Nasal cavity respiratory epithelium epithelial cell of viscerocranial mucosa (primary cell): Measurements from ENCODE around the gene JAG1. TPM values are rescaled to one million over a fixed set of nuclear protein-coding genes. Genes with fewer than 3 reads are reported as not detected.

ENCODE experiments used
- total RNA-seq: library from RNA; depleted of rRNA; stranded (reverse); fragments of >200 nt; gene quantifications from 2 replicates; pipeline ENCODE4 v1.2.3, GENCODE V29; 2014

The JAG1 gene
- 484 and 605 TPM in 2 replicates for total RNA-seq

DNA sequence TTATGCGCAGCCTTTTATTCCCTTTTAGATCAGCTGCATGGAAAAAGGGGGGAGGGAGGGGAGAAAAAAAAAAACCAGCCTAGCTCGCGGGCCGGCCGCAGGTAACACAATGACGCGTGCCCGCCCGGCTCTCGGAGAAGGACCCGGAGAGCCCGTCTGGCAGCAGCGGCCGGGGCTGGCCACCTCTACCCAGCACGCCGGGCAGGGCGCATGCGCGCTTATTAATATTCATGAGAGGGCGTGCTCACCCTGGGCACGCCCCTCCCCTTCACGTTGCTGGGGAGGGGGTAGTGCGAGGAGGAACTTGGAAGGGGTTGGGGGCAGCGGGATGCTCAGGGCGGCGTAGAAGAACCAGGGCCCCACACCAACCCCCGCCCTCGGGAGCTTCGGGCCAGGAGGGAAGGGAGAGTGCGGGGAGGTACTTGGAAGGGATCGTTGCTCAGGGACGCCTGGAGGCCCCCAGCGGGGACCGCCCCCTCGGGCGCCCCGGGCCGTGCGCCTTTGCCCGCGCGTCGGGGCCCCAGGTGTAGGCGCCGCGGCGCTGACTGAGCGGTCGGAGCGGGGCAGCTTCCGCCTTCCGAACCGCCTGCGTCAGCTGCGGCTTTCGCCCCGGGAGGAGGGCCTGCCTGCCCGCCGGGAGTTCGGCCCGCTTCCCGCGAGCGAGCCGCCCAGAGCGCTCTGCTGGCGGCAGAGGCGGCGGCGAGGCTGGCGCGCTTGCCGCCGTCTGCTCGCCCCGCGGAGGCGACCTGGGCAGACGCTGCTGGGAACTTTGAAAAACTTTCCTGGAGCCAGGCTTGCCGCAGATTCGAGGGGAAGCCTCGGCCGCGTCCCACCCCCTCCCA lies at the start of gene JAG1:
Gene JAG1 (minus strand): TSS at position 158 of the 842 bp plus-strand sequence. CDS start 469 bp downstream, outside the sequence.

Other genes with a start within 250 kb of the JAG1 start
- 8.5 and 22.3 TPM in 2 replicates for gene MKKS, start 239.8 kb downstream of the JAG1 start, total RNA-seq
- 6.8 and 12.2 TPM in 2 replicates for gene SLX4IP, start 238.7 kb downstream of the JAG1 start, total RNA-seq